GM19328 (cell line): ENCODE results near the gene VAMP5.

ENCODE experiments used
- ATAC-seq: cut with Tn5 transposase; IDR thresholded peaks from one replicate; pipeline ENCODE4 v1.9.1; 2021; ENCODE audit warnings: mild to moderate bottlenecking, moderate library complexity; ENCODE audit not compliant: unreplicated experiment

VAMP5 gene

GRCh38 chr2:85623991-85624390 is 39.8 kb downstream of the VAMP5 start:
- ATAC-seq: no peak

DNA sequence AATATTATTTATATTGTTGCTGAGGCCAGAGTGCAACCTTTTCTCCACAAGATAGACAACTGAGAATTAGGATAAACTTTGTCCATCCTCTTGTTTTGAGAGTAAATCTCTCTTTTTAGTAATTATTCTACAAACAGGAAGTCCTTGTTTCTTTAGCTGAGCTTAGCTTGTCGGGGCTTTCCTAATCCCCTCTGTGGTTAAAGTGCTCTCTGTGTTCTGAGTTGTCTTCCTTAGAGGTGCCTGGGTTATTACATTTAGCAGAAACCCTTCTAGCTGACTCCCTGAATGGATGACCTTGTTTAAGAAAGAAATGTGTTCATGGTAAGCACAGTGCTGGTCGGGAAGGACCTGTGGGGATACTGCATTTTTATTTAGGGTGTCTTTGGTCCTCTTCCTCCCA is 44.4 kb downstream of the VAMP5 start:
- ATAC-seq: no peak

DNA sequence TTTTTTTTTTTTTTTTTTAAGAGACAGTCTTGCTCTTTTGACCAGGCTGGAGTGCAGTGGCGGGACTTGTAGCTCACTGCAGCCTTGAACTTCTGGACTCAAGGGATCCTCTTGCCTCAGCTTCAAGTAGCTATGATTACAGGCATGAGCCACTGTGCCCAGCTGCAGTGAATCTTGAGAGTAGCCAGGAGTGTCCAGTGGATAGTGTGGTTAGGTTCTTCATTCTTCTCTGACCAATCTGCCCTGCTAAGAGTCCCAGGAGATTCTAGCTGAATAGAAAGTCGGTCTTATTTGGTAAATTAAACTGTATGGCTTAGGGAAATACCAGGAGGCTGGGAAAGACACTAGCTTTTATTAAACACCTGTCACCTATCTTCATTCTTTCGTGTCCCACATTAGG is 47.1 kb downstream of the VAMP5 start:
- no peak for ATAC-seq

DNA sequence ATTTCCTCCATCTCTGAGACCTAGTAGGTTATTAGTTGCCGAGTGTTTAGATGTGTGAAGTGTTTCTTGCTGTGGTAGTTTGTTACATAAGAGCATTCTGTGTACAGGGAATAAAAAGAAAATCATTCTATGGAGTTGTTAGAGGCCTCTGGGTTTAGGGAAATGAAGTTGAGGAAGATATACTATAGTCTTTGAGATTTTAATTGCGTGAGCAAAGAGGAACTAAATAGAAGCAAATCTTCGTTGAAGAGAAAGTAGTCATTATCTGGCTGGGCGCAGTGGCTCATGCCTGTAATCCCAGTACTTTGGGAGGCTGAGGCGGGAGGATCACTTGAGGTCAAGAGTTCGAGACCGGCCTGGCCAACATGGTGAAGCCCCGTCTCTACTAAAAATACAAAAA is 50.8 kb downstream of the VAMP5 start:
- ATAC-seq: no peak

DNA sequence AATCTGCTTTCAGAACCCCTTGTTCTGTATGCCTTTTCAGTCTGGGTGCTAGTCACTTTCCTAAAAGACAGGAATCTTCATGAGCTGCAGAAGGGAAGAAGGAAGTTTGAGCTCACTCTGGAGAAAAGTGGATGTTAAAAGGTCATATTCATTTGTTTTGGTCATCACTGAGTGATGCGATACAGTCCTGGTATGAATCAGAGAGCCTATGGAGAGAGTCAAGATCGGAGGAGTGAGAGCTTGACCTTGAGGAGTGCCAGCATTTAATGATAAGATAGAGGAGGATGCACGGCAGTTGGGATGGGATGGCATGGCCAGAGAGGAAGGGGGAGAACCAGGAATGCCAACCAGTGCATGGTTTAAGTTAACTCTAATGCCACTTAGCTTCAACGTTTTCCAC is 51.4 kb downstream of the VAMP5 start:
- no peak for ATAC-seq

DNA sequence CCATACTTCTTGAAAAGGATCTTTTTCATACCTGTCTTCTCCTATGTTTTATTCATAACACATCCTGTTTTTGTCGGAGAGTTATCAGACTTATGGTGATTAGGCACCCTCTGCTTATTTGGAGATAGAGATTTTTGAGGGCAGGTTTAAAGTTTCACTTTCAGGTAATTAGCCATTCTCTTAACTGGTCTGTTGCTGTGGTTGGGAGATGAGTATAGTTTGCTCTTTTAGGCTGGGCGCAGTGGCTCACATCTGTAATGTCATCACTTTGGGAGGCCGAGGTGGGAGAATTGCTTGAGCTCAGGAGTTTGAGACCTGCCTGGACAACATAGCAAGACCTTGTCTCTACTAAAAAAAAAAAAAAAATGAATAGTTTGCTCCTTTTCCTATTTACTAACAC is 58.5 kb downstream of the VAMP5 start:
- ATAC-seq: no peak
